Measurements from ENCODE around the gene GAL. TPM values are rescaled to one million over a fixed set of nuclear protein-coding genes. Genes with fewer than 3 reads are reported as not detected.
"Not testable (repeated sequence)": the region's sequence is repeated elsewhere in the genome, so short reads cannot be mapped to it uniquely, and the experiment has no call there.

The GAL gene, protein sequence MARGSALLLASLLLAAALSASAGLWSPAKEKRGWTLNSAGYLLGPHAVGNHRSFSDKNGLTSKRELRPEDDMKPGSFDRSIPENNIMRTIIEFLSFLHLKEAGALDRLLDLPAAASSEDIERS
- not detected for total RNA-seq

DNA sequence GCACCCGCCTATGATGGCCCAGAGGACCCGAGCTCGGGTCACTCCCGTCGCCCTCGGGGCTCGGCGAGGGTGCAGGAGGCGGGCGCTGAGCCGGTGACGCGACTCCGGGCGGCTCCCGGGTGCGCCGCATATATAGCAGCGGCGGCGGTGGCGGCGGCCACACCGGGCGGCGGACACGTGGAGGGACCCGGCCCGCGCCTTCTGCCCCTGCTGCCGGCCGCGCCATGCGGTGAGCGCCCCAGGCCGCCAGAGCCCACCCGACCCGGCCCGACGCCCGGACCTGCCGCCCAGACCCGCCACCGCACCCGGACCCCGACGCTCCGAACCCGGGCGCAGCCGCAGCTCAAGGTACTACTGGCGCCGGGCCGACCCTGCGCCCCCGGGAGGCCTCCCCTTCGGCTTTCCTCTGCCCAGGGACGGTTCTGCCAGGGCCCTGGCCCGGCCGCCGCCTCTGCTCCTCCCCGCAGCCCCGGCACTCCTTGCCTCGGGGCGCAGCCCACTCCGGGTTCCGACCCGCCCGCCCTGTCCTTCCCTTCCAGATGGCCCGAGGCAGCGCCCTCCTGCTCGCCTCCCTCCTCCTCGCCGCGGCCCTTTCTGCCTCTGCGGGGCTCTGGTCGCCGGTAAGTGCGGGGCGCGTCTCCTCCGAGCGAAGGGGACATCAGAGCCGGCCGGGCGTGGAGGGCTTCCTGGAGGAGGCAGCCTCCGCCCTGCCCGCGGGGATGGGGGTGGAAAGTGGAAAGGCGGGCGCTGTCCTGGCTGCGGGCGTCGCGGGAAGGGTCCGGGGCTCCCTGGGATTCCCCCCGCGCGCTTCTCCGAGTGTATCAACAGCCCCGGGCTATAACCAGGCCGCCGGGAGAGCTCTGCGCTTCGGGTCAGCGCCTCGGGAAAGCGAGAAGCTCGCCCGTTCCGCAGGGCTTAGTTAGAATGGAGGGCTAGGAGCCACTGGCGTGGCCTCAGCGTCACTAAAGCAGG, at the start of gene GAL:
GAL (plus strand) TSS at position 160 of the 972 bp plus-strand sequence; CDS start at position 540, 380 bp downstream.
- no peak for DNase-seq (ENCODE audit: low read depth in 2 of 3, low spot score in 2 of 3)

DNA sequence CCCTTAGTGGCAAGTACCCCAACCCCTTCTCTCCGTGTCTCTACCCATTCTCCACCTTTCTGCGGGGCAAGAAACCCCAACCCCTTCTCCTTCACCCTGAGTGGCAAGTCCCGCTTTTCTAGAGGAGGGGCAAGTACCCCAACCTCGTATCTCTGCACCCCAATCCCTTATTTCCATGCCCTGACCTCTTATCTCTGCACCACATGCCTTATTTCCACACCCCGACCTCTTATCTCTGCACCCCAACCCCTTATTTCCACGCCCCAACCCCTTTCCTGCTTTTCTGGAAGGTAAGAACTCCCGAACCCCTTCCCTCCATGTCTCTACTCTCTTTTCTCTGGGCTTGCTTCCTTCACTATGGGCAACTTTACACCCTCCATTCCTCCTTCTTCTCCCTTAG, 49.7 kb upstream of the GAL start:
- not testable (repeated sequence) for DNase-seq (ENCODE audit: low read depth in 2 of 3, low spot score in 2 of 3)

DNA sequence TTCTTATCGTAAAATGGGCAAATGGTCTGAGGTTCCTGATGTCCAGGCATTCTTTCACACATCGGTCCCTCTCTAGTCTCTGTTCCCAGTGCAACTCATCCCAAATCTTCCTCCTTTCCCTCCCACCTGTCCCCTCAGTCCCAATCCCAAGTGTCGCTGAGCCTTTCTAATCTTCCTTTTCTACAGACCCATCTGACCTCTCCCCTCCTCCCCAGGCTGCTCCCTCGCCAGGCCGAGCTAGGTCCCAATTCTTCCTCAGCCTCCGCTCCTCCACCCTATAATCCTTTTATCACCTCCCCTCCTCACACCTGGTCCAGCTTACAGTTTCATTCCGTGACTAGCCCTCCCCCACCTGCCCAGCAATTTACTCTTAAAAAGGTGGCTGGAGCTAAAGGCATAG, 49.2 kb upstream of the GAL start:
- not testable (repeated sequence) for DNase-seq (ENCODE audit: low read depth in 2 of 3, low spot score in 2 of 3)

DNA sequence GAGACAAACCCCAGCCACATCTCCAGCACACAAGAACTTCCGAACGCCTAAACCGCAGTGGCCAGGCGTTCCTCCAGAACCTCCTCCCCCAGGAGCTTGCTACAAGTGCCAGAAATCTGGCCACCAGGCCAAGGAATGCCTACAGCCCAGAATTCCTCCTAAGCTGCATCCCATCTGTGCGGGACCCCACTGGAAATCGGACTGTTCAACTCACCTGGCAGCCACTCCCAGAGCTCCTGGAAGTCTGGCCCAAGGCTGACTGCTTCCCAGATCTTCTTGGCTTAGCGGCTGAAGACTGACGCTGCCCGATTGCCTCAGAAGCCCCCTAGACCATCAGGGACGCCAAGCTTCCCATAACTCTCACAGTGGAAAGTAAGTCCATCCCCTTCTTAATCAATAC, 48.5 kb upstream of the GAL start:
- not testable (repeated sequence) for DNase-seq (ENCODE audit: low read depth in 2 of 3, low spot score in 2 of 3)

DNA sequence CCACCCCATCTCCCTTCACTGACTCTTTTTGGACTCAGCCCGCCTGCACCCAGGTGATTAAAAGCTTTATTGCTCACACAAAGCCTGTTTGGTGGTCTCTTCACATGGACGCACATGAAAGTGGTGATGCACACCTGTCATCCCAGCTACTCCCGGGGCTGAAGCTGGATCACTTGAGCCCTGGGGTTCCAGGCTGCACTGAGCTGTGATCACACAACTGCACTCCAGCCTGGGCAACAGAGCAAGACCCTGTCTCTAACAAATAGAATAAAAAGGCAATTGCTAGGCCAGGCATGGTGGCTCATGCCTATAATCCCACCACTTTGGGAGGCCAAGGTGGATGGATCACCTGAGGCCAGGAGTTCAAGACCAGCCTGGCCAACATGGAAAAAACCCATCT, 45.0 kb upstream of the GAL start:
- DNase-seq (ENCODE audit: low read depth in 2 of 3, low spot score in 2 of 3), result not testable (repeated sequence)

DNA sequence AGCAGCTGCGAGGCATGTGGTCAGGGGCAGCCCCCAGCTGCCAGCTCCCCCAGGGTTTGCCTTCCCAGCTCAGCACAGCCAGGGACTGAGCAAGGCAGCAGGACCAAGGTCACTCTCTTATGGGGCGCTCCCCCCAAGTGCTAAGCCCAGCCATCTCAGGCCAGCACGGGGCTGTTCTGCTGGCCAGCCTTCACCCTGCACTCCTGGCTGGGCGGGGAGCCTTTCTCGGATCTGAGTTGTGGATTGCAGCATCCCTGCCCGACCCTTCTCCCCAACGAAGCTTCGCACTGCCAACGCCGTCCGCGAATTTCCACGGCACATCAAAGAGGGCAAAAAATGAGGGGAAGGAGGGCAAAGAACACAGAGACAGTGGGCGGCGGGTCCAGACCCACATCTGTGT, 42.5 kb upstream of the GAL start:
- no peak for DNase-seq (ENCODE audit: low read depth in 2 of 3, low spot score in 2 of 3)

DNA sequence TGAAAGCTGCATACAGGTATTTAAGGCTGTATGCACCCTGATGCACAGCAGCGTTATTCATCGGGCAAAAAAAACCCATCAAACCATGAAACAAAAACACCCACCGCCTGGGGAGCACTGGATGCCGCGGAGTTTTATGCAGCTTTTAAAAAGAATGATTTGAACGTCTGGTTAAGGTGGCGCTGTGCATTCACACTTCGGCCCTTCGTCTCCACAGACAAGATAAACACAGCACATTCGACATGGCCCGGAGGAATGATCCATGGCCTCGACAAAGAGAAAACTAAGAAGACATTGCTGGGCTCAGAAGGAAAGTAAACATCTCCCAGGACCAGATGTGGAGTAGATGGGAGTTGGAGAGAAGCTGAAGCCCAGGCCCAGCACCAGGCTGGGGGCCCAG, 40.8 kb upstream of the GAL start:
- no peak for DNase-seq (ENCODE audit: low read depth in 2 of 3, low spot score in 2 of 3)

DNA sequence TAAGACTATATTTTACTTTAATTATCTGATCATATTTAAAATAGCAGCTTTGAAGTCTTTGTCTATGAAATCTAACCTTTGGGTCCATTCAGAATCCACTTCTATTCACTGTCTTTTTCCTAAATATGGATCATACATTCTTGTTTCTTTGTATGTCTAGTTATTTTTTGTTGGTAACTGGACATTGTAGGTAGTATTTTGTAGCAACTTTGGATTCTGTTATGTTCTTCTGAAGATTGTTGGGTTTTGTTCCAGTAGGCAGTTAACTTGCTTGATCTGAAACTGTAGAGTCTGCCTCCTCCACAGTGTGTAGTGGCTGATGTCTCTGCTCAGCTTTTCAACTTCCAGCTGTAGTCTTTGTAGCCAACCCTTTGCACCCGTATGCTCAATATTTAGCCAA, 37.5 kb upstream of the GAL start:
- DNase-seq (ENCODE audit: low read depth in 2 of 3, low spot score in 2 of 3), result no peak

DNA sequence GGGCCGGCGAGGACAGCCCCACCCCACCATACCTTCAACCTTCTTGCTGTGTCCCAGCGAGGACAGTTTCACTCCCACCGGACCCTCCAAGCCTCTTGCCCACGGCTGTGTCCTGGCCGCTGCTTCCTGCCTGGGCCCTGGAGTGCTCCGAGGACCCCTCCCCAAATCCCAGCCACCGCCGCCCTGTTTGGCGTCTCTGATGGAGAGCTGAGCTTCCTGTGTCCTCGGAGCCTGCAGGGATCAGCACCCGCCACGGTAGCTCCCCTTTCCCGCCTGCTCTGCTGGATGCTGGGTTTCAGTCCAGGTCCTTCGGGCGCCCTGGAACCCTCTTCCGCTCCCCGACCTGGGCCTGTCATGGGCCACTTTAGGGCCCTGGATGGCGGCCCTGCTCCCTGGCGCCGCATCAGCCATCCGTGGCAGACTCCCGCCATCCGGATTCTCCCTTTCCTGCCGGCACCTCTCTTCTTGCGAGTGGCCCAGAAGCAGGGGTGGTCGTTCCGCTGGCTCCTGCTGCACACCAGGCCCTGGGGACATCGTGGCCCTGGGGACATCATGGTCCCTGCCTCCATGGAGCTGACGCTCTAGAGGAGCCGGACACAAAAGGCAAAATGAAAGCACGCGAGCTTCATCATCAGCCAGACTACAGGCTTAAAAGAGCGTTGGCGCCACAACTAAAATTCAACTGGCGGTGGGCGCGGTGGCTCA, 34.3 kb upstream of the GAL start:
- no peak for DNase-seq (ENCODE audit: low read depth in 2 of 3, low spot score in 2 of 3)

DNA sequence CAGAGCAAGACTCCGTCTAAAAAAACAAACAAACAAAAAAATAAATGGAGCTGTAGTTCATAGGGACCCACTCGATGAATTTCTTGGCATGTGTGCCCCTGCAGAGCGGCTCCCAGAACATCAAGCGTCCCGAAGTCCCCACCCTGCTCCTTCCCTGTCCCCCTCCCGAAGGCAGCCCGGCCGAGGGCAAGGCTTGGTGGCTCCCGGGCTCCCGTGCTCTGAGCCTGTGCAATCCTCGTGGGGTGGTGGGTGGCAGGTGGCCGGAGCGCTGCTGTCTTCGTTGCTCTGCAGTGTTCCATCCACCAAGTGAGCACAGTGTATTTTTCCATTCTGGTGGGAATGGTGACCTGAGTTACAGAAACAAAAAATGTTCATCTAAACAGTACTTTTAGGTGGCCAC, 33.5 kb upstream of the GAL start:
- DNase-seq (ENCODE audit: low read depth in 2 of 3, low spot score in 2 of 3), result no peak

DNA sequence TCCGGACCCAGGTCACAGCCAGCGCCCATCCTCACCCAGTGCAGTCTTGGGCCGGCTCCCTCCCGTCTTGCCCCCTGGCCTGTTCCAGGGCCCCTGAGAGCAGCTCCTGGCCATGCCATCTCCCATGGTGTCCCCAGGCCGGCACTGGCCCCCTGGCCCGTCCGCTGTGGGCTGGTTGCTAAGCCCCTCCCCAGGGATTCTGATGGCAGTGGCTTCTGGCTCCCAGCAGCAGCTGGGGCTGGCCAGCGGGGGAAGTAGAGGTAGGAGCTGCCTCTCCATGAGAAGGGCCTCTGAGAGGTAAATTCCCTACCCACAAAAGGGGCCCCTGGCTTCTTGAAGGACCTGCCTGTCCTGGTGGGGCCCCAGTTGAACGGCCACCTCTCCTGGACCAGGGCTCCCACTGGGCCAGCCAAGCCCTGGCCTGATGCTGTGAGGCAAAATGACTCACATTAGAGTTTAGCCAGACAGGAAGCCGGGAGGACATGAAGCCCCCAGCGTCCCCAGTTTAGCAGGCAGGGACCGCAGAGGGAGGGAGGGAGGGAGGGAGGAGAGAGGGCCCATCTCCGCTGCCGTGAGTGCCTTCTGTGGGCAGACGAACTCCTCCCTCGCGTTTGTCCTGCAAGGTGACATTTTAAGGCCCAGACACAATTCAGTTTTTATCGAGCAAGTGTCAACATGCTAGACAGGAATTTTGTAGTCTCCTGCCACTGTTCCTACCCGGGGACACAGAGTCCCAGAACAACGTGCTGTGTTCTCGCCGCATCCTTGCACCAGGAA, 32.9 kb upstream of the GAL start:
- DNase-seq (ENCODE audit: low read depth in 2 of 3, low spot score in 2 of 3), result no peak

DNA sequence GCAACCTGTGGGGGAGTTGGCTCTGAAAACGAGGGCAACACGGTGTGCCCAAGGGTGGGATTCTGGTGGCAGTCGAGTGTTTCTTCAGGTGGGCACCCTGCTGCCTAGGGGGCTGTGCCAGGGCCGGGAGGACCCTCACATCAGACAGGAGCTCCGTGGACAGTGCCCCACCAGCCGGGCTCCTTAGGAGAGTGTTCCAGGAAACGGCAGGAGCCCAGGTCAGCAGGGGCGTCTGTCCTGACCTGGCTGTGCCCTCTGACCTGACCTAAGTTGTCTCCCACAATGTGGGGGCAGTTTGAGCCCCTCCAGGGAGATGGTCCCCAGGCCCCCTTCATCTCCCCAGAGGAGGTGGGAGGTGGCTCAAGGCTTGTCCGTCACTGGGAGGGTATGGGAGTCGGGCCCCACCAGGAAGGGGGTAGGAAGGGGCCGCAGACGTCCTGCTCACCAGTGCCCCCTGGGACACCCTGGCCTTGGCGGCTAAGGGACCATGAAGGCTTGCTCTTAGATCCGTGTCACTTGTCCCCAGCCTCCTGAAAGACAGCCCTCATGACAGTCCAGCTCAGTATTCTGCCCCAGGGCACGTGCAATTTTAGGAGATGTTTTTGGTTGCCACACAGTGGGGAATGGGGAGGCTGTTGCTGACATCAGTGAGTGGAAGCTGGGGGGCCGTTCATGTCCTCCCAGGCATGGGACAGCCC, 32.2 kb upstream of the GAL start:
- no peak for DNase-seq (ENCODE audit: low read depth in 2 of 3, low spot score in 2 of 3)

DNA sequence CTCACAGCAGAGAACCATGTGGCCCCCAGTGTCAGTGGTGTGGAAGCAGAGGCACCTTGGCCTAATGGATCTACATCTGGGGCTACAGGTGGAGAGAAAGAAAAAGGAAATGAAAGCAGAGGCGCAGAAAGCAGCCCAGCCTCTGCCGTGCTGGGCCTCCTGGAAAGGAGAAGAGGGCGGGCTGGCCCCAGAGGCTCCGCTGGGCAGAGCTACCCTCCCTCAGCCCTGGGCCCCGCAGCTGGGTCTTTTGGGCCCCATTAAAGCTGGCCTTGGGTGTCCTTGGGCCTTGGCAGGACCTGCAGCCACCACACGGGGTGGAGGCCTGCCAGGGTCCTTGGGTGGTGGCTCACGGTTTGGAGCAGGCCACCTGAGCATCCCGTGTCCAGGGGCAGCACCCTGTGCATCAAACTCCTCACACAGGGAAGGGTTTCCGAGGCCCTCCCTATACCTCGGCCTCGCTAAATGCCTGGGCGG, 31.6 kb upstream of the GAL start:
- no peak for DNase-seq (ENCODE audit: low read depth in 2 of 3, low spot score in 2 of 3)

DNA sequence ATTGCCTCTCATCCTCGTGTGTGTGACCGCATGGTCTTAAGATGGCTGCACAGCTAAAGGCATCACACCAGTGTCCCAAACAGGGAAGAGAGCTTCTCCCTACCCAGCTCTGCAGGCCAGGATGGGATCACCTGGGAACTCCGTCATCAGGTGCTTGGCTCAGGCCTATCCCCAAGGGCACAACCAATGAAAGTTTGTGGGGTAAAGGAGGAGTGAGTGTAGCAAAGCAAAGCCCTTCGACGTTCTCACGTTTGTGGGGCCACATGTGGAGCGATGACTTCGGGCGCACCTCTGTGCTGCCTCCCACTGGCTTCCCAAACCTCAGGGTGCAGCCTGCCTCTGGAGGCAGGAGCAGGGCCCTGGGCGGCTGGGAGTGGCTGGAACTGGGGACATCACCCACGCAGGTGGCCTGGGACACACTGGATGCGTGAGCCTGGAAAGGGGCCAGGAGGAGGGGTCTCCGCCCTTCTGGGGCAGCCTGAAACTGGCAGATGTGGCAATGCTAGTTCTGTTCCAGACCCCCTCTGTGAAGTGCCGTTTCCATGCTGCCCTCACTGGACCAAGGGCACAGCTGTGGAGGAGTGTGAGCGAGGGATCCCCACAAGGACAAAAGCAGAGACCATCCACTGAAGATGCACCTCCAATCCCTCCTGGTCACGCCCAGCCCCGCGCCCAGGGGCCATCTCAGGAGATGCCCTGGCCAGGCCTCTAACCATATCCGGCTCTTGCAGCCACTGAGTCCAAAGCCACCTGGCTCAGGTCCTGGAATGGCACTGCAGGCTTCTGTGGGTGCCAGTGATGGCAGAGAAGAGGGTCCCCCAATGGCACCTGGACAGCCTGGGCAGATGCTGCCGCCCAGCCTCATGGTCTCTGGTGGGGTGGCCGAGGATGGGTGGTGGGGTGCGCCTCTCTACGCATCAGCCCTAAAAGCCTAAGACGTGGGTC, 30.6 kb upstream of the GAL start:
- no peak for DNase-seq (ENCODE audit: low read depth in 2 of 3, low spot score in 2 of 3)

DNA sequence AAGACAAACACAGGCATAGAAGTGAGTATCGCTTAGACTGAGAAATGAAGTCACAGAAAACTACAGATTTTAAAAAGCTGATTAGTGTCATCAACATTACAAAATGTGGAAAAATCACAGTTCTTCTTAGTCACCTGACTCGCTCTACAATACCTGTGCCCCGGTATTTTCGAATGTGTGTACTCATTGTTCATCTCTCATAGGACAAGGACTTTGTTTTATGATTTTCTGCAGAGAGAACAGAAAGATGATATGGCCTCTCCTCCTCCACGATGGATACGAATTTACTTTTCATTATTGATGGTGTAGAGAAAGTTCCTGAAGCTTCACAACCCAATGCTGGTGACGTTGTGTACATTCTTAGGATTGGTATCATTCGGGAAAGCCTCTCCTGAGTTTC, 29.4 kb upstream of the GAL start:
- DNase-seq (ENCODE audit: low read depth in 2 of 3, low spot score in 2 of 3), result no peak

DNA sequence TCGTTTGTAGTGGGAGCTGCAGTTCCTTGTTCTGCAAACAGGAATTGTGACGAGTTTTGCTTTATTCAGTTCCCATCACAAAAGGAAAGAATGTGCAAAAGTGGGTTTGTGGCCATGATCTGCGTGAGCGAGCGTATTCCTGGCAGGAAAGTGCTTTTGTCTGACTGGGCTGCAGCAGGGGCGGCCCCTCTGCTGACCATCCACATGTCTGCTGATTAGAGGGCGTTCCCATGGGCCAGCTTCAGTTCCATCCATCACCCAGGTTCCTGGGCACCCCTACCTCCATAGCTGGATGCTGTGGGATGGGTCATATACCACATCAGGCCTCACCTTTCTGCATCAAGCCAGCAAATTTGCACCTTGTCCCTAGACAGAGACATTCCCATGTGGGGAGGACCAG, 28.9 kb upstream of the GAL start:
- no peak for DNase-seq (ENCODE audit: low read depth in 2 of 3, low spot score in 2 of 3)

DNA sequence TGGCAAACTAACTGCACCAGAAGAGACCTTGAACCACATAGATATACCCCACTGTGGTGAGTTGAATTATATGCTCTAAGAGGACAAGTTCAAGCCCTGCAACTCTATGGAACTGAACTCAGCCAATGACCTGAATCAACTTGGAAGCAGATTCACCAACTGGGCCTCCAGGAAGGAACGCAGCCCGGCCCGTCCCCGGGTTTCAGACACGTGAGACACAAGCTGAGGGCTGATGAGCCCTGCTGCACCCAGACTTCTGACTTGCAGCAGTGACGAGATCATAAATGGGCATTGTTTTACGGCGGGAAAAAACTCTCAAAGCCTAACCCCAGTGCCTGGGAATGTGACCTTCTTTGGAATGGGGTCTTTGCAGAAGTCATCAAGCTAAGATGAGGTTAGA, 28.5 kb upstream of the GAL start:
- DNase-seq (ENCODE audit: low read depth in 2 of 3, low spot score in 2 of 3), result no peak

DNA sequence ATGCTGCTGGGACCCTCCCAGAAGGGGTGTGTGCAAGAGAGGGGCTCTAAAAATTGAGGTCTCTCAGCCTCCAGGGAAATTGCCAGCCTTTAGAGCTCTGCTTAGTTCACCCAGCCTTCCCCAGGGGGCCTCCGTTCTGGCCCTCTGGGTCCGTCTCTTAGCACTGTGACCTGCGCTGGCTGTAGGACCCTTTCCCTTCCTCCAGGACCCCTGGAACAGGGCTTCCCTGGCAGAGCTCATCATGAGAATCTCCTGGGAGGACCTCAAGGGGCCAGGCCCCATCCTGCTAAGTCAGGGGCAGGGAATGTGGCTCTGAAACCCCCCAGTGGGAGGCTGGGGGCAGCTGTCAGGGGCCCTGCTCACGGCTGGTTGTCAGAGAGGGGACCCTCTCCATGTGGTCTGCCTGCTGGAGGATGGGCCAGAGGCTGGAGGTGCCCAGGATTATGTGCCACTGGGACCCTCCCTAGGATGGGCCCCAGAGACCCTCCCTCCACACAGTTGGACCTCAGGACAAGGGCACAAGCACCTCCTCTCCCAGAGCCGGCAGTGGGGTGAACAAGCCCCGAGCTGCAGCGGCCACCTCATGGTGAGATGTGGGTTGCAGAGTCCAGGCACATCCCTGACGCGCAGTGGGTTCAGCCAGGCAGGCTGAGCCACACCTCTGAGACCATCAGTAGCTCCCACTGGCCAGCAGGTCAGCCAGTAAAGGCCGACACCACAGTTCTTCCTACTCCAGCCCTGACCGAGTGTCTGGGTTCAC, 27.1 kb upstream of the GAL start:
- no peak for DNase-seq (ENCODE audit: low read depth in 2 of 3, low spot score in 2 of 3)
